ENCODE results near the gene PADI1.

Gene PADI1

DNA sequence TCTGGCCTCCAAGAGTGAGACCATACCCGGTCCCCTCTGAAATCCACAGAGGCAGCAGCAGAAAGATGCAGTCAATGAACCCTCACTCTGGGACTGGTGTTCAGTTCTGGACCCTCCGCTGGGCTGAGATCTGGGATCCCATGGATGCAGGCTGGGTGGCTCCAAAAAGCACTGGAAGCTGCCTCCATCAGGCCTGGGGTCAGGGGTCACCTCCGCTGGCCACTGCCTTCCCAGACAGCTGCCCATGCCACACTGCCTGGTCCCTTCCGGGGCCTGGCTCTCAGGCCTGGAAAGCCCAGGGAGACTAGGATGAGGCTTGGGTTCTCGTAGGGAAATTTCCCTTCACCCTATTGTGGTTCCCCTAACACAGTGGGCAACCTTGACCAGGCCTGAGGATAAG lies 81.7 kb downstream of the PADI1 start:
- DNase-seq (ENCODE audit: low spot score), result no peak
- TF ChIP-seq, protein P1, sequence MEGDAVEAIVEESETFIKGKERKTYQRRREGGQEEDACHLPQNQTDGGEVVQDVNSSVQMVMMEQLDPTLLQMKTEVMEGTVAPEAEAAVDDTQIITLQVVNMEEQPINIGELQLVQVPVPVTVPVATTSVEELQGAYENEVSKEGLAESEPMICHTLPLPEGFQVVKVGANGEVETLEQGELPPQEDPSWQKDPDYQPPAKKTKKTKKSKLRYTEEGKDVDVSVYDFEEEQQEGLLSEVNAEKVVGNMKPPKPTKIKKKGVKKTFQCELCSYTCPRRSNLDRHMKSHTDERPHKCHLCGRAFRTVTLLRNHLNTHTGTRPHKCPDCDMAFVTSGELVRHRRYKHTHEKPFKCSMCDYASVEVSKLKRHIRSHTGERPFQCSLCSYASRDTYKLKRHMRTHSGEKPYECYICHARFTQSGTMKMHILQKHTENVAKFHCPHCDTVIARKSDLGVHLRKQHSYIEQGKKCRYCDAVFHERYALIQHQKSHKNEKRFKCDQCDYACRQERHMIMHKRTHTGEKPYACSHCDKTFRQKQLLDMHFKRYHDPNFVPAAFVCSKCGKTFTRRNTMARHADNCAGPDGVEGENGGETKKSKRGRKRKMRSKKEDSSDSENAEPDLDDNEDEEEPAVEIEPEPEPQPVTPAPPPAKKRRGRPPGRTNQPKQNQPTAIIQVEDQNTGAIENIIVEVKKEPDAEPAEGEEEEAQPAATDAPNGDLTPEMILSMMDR (IDR thresholded peaks at IDR 0.05; ENCODE audit: borderline replicate concordance, control extremely low read depth, extremely low read depth, insufficient read depth, missing control alignments), result no peak
- in situ Hi-C loops (cut with MboI; ENCODE audit: low sequenced_read_pairs, unreplicated experiment), result no loop called here

DNA sequence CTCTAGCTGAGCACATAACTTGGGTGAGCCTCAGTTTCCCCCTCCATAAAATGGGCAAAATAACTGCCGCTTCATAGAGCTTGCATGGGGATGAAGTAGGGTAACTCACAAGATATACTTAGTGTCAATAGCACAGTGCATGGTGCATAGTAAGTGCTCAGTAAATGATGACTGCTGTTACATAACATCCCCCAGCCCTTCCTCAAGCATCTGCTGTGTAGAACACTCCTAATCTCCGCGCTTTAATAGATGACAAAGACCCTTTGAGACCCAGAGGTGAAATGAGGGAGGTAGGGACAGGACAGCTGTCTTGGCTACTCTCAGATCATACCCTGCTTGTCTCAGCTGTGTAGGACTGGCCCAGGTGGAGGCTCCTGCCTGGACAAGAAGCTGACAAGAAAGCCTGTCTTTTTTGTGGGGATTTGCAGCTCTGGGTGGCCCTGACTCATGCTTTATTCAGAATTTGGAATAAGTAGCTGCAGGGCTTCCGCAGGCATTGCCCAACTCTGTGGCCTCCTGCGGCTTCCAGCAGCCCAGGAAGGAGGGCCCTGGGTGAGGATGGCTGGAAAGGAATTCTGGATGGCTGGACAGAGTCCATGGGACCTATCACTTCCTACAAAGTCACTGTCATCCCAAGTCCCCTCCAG lies 82.3 kb downstream of the PADI1 start:
- TF ChIP-seq, protein P1 (IDR thresholded peaks at IDR 0.05; ENCODE audit: borderline replicate concordance, control extremely low read depth, extremely low read depth, insufficient read depth, missing control alignments), result no peak
- DNase-seq (ENCODE audit: low spot score), result no peak
- in situ Hi-C loops (cut with MboI; ENCODE audit: low sequenced_read_pairs, unreplicated experiment), result no loop called here

DNA sequence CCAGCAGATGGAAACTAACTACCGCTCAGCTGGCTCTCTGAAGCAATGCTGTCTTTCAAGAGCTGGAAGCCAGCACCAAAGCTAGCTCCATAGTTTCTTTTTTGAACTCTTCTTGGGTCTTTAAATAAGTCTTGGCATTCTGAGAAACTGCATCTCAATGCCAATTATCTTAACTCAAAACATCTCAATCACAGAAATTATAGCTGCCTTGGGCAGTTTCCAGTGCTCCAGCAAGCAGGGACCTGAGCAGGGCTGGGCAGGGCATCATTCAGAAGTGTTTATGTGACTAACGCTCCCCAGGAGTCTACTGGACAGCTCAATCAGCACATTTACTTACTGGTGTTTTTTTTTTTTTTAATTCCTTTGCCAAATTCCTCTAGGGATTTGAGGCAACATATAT lies 84.8 kb downstream of the PADI1 start:
- no peak for DNase-seq (ENCODE audit: low spot score)
- TF ChIP-seq, protein P1 (IDR thresholded peaks at IDR 0.05; ENCODE audit: borderline replicate concordance, control extremely low read depth, extremely low read depth, insufficient read depth, missing control alignments), result no peak
- in situ Hi-C loops (cut with MboI; ENCODE audit: low sequenced_read_pairs, unreplicated experiment), result no loop called here

DNA sequence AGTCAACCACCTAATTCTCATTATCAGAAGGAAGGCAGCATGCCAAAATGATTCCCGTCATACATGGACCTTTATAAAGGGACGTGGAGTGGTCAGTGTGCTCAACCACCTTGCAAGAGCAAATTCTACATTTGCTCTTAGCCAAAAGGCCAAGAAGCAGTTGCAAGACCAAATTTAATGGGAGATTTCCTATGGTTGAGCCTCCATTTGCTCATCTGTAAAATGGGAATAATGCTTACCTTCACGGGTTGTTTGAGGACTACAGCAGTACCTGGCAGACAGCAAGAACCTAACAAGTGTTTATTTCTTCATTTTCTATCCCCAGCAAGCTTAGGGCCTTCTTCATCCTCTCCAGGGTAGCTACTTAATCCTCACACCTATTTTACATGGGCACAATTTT lies 85.6 kb downstream of the PADI1 start:
- in situ Hi-C loops (cut with MboI; ENCODE audit: low sequenced_read_pairs, unreplicated experiment), result no loop called here
- TF ChIP-seq, protein P1 (IDR thresholded peaks at IDR 0.05; ENCODE audit: borderline replicate concordance, control extremely low read depth, extremely low read depth, insufficient read depth, missing control alignments), result no peak
- DNase-seq (ENCODE audit: low spot score), result no peak

DNA sequence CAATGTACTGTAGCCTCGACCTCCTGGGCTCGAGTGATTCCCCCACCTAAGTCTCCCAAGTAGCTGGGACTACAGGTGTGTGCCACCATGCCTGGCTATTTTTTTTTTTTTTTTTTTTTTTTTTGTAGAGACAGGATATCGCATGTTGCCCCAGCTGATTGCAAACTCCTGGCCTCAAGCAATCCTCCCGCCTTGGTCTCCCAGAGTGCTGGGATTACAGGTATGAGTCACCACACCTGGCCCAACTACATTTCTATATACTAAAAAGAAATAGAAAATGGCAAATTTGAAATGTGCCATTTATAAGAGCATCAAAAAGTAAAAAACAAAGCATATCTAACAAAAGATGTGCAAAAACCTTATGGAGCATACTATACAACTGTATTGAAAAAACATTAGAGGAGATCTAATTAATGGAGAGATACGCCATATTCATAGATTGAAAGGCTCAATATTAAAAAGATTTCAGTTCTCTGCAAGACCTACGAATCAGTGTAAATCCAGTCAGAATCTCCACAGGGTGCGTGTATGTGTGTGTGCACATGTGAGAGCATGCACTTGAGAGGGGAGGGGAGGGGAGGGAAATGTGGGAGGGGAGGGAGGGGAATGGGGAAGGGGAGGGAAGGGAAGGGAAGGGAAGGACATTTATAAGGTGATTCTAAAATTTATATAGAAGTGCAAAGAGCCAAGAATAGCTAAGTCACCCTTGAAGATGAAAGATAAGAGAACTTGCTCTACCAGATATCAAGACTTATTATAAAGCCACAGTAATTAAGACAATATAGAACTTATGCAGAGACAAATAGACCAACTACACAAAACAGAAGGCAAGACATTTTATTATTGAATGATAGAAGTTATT lies 87.6 kb downstream of the PADI1 start:
- TF ChIP-seq, protein P1 (IDR thresholded peaks at IDR 0.05; ENCODE audit: borderline replicate concordance, control extremely low read depth, extremely low read depth, insufficient read depth, missing control alignments), result no peak
- in situ Hi-C loops (cut with MboI; ENCODE audit: low sequenced_read_pairs, unreplicated experiment), result no loop called here
- DNase-seq (ENCODE audit: low spot score), result no peak

DNA sequence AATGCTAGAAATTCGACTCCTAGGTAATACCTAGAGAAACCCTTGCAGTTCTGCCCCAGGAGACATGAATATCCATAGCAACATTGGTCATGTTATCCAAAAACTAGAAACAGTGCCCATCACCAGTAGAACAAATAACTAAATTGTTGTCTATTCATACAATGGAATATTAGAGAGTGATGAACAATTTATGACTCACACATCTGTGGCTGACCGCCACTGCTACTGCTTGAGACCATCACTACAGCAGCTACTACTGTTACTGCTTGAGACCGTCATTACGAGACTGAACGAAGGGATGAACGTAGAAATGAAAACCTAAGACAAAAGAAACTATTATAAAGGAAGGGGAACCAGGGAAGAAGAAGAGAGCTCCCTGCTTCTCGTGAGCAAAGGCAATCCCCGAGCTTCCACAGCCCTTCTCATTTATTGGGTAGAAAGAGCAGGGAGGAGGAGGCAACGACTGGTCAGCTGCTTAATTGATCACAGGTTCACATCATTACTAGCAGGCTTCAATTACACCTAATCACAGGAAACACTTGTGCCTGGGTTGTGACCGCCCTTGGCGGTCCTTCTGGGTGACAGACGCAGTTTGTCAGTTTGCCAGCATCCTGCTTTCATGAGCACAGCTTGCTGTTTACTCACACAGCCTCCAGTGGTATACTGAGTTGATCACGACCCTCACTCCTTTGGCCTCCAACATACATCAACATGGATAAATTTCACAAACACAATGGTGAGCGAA lies 88.9 kb downstream of the PADI1 start:
- DNase-seq (ENCODE audit: low spot score), result no peak
- in situ Hi-C loops (cut with MboI; ENCODE audit: low sequenced_read_pairs, unreplicated experiment), result no loop called here
- TF ChIP-seq, protein P1 (IDR thresholded peaks at IDR 0.05; ENCODE audit: borderline replicate concordance, control extremely low read depth, extremely low read depth, insufficient read depth, missing control alignments), result no peak

All from GM13976 (cell line).